Measurements from ENCODE around the gene MKRN2OS. TPM values are rescaled to one million over a fixed set of nuclear protein-coding genes. Genes with fewer than 3 reads are reported as not detected.
"Not testable (repeated sequence)": the region's sequence is repeated elsewhere in the genome, so short reads cannot be mapped to it uniquely, and the experiment has no call there.

Gene MKRN2OS
- total RNA-seq, 1 donor from 2014 or later, result not detected

- H3K4me1 Mint-ChIP-seq, result peaks cover 44% of the 10 kb centered on the region
- peaks cover 25% of the 10 kb centered on the region for H3K27me3 Mint-ChIP-seq
- peaks cover 3% of the 10 kb centered on the region for H3K36me3 Mint-ChIP-seq (ENCODE audit: low read depth)
- intact Hi-C loops (cut with micrococcal nuclease), result loop anchor here (1.0 to 2.0 kb wide), 4 partner anchors 73 to 710 kb away; partner anchors contain the start of genes RAF1, RPL32, TAMM41 and TSEN2
- peak within 1 kb of the TSS; percentile 98 for H3K4me3 Mint-ChIP-seq
- peak; percentile 96 for DNase-seq
- H3K9me3 Mint-ChIP-seq, result no peaks in the 10 kb centered on the region
- H3K27ac Mint-ChIP-seq, result peak within 1 kb of the TSS; percentile 91
These were observed 11.6 kb upstream of the MKRN2OS start, which contains the start of gene MKRN2 for GRCh38 chr3:12556690-12557472. Gene MKRN2, plus strand, starts transcription at chr3:12557087. Its CDS starts 64 bp downstream, at chr3:12557151.

DNA sequence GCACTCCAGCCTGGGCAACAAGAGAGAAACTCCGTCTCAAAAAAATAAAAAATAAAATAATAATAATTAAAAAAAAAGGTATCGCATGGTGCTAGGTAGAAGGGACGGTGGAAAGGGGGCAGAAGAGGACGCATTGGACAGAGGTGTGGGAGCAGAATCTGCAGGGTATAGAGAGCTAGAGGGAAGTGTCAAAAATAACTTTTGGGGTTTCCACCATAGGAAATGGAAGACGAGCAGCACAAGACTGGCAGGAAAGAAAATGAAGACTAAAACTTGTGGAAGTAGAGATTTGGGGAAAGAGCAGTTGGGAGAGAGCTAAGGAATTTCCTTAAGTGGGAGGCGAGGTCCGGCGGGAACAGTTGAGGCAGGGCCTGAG is 11.0 kb upstream of the MKRN2OS start:
- H3K36me3 Mint-ChIP-seq (ENCODE audit: low read depth), result peaks cover 3% of the 10 kb centered on the region

GRCh38 chr3:12553921-12554391 is 8.7 kb upstream of the MKRN2OS start:
- Mint-ChIP-seq H3K36me3 (ENCODE audit: low read depth) (peaks cover 3% of the 10 kb centered on the region), H3K4me3 (peak overlapping the region; percentile 84), H3K4me1 (peaks cover 27% of the 10 kb centered on the region), H3K27ac (no peak overlapping the region), H3K9me3 (no peaks in the 10 kb centered on the region), H3K27me3 (peaks cover 35% of the 10 kb centered on the region)
- intact Hi-C loops (cut with micrococcal nuclease), result no loop called here
- DNase-seq, result peak; percentile 66

More for the DNA sequence above, 11.0 kb upstream of the MKRN2OS start:
- no peak for DNase-seq
- Mint-ChIP-seq H3K4me3 (peak overlapping the region; percentile 98), H3K27ac (peak overlapping the region; percentile 91), H3K4me1 (peaks cover 42% of the 10 kb centered on the region), H3K9me3 (no peaks in the 10 kb centered on the region), H3K27me3 (peaks cover 25% of the 10 kb centered on the region)
- intact Hi-C loops (cut with micrococcal nuclease), result loop anchor here (2.0 kb wide), 2 partner anchors 284 to 710 kb away; partner anchors contain the start of genes RPL32 and TAMM41

- intact Hi-C loops (cut with micrococcal nuclease), result no loop called here
- H3K4me1 Mint-ChIP-seq, result peaks cover 4% of the 10 kb centered on the region
- DNase-seq, result no peak
- H3K9me3 Mint-ChIP-seq, result no peaks in the 10 kb centered on the region
- H3K27ac Mint-ChIP-seq, result no peak overlapping the region
- peaks cover 30% of the 10 kb centered on the region for H3K27me3 Mint-ChIP-seq
- H3K36me3 Mint-ChIP-seq (ENCODE audit: low read depth), result no peaks in the 10 kb centered on the region
- no peak overlapping the region for H3K4me3 Mint-ChIP-seq
These were observed 4.9 kb upstream of the MKRN2OS start for GRCh38 chr3:12549971-12550760.

DNA sequence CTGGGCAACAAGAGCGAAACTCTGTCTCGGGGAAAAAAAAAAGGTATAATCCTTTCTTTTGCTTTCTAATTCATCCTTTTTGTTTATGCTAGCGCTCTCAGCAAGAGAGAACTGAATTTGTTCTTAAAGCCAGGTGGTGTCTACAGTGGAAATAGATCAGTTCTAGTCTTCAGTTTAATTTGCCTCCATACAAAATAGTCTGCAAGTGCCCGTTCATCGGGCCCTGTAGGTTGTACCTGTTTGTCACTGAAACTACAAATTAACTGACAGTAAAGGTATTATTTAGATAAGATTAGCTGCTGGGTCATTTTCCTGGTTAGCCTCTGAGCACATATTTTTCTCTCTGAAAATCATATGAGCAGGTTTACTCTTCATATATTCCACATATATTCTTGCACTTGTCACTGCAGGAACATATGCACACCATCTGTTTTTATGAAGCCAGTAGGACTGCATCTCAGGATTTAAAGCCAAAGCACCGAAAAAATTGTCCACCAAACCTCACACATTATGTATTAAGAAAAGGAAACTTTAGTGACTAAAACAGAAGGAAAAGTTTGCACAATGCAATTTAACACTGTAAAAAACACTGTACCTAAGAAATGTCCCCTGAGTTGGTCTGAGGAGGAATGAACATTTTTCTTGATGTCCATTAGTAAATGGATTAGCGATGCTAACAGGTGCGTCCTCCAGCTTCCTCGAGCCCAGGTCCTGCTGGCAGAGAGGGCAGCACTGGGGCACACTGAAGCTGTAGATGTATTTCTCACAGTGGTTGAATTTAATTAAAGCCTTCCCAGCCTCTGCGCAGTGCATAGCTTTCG is 437 bp downstream of the MKRN2OS start:
- Mint-ChIP-seq H3K36me3 (ENCODE audit: low read depth) (peaks cover 2% of the 10 kb centered on the region), H3K4me3 (no peak overlapping the region), H3K4me1 (no peaks in the 10 kb centered on the region), H3K27ac (no peak overlapping the region), H3K27me3 (peaks cover 2% of the 10 kb centered on the region), H3K9me3 (no peaks in the 10 kb centered on the region)
- DNase-seq, result no peak
- intact Hi-C loops (cut with micrococcal nuclease), result no loop called here

- H3K9me3 Mint-ChIP-seq; H3K27me3 Mint-ChIP-seq; DNase-seq; H3K4me3 Mint-ChIP-seq; H3K4me1 Mint-ChIP-seq; H3K27ac Mint-ChIP-seq; H3K36me3 Mint-ChIP-seq (ENCODE audit: low read depth); intact Hi-C loops (cut with micrococcal nuclease): not testable (repeated sequence)
These were observed 1.8 kb downstream of the MKRN2OS start for GRCh38 chr3:12543497-12543896.

GRCh38 chr3:12541625-12542024 is 3.7 kb downstream of the MKRN2OS start:
- no peak for DNase-seq
- Mint-ChIP-seq H3K36me3 (ENCODE audit: low read depth) (peaks cover 2% of the 10 kb centered on the region), H3K27ac (no peak overlapping the region), H3K4me1 (no peaks in the 10 kb centered on the region), H3K27me3 (no peaks in the 10 kb centered on the region), H3K9me3 (no peaks in the 10 kb centered on the region), H3K4me3 (no peak overlapping the region)
- intact Hi-C loops (cut with micrococcal nuclease), result no loop called here

DNA sequence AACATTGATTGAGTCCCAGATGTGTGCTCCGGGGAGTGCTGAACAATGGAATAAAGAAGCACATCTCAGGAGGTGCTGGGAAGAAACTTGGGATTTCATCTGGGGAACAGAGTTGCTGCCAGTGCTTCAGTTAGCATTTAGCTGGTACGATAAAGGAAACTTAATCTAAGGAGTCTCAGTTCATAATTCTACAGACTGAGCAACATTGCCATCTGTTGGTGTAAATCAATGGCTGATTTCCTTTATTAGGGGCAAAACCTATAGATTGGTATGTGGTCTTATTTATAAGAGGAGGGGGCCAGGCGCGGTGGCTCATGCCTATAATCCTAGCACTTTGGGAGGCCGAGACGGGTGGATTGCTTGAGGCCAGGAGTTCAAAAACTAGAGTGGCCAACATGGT is 8.9 kb downstream of the MKRN2OS start:
- intact Hi-C loops (cut with micrococcal nuclease), result no loop called here
- H3K4me1 Mint-ChIP-seq, result peaks cover 4% of the 10 kb centered on the region
- H3K4me3 Mint-ChIP-seq, result no peak overlapping the region
- DNase-seq, result no peak
- no peaks in the 10 kb centered on the region for H3K27me3 Mint-ChIP-seq
- no peaks in the 10 kb centered on the region for H3K9me3 Mint-ChIP-seq
- no peak overlapping the region for H3K27ac Mint-ChIP-seq
- peaks cover 13% of the 10 kb centered on the region for H3K36me3 Mint-ChIP-seq (ENCODE audit: low read depth)

GRCh38 chr3:12532182-12532581 is 13.1 kb downstream of the MKRN2OS start:
- Mint-ChIP-seq H3K27me3 (no peaks in the 10 kb centered on the region), H3K36me3 (ENCODE audit: low read depth) (peaks cover 30% of the 10 kb centered on the region), H3K4me3 (no peak overlapping the region), H3K9me3 (no peaks in the 10 kb centered on the region), H3K4me1 (peaks cover 4% of the 10 kb centered on the region), H3K27ac (peak overlapping the region; percentile 61)
- DNase-seq, result no peak
- intact Hi-C loops (cut with micrococcal nuclease), result no loop called here

- H3K4me1 Mint-ChIP-seq, result peaks cover 4% of the 10 kb centered on the region
- no peak overlapping the region for H3K4me3 Mint-ChIP-seq
- intact Hi-C loops (cut with micrococcal nuclease), result no loop called here
- no peaks in the 10 kb centered on the region for H3K9me3 Mint-ChIP-seq
- DNase-seq, result no peak
- no peak overlapping the region for H3K27ac Mint-ChIP-seq
- H3K27me3 Mint-ChIP-seq, result no peaks in the 10 kb centered on the region
- H3K36me3 Mint-ChIP-seq (ENCODE audit: low read depth), result peaks cover 41% of the 10 kb centered on the region
These were observed 17.5 kb downstream of the MKRN2OS start for GRCh38 chr3:12527757-12528143.

DNA sequence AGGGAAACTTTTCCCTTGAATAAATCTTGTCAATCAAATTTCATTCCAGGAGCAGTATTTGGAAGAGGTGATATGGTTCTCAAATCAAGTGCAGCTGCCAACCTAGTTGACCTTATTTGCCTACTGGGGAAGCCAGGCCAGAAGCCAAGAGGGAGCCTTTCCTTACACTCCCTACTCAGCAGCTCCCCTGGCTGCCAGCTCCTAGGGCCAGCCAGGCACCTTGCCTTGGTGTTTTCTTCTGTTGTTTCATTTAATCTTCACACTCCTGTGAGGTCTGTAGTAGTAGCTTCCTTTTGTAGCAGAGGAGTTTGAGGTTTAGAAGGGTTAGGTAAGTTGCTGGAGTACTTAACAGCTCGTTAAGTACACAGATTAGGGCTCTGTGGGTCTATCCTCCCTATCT is 22.6 kb downstream of the MKRN2OS start:
- Mint-ChIP-seq H3K9me3 (no peaks in the 10 kb centered on the region), H3K27ac (no peak overlapping the region), H3K4me3 (no peak overlapping the region), H3K36me3 (ENCODE audit: low read depth) (peaks cover 28% of the 10 kb centered on the region), H3K4me1 (no peaks in the 10 kb centered on the region), H3K27me3 (no peaks in the 10 kb centered on the region)
- intact Hi-C loops (cut with micrococcal nuclease), result no loop called here
- no peak for DNase-seq

DNA sequence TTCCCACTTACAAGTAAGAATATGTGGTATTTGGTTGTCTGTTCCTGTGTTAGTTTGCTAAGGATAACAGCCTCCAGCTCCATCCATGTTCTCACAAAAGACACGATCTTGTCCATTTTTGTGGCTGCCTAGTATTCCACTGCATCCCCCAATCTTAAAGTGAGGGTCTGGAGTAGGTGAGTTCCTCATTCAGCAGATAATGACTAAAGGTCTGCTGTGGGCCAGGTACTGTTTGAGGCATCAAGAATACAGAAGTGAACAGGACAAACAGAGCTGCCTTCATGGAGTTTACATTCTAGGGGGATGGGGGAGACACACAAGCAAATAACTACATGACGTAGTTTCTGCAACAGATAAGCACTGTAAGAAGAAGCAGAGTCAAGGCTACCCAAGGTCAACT is 24.3 kb downstream of the MKRN2OS start:
- Mint-ChIP-seq H3K27me3 (no peaks in the 10 kb centered on the region), H3K36me3 (ENCODE audit: low read depth) (peaks cover 25% of the 10 kb centered on the region), H3K4me3 (no peak overlapping the region), H3K27ac (no peak overlapping the region), H3K9me3 (no peaks in the 10 kb centered on the region), H3K4me1 (no peaks in the 10 kb centered on the region)
- DNase-seq, result no peak
- intact Hi-C loops (cut with micrococcal nuclease), result no loop called here

DNA sequence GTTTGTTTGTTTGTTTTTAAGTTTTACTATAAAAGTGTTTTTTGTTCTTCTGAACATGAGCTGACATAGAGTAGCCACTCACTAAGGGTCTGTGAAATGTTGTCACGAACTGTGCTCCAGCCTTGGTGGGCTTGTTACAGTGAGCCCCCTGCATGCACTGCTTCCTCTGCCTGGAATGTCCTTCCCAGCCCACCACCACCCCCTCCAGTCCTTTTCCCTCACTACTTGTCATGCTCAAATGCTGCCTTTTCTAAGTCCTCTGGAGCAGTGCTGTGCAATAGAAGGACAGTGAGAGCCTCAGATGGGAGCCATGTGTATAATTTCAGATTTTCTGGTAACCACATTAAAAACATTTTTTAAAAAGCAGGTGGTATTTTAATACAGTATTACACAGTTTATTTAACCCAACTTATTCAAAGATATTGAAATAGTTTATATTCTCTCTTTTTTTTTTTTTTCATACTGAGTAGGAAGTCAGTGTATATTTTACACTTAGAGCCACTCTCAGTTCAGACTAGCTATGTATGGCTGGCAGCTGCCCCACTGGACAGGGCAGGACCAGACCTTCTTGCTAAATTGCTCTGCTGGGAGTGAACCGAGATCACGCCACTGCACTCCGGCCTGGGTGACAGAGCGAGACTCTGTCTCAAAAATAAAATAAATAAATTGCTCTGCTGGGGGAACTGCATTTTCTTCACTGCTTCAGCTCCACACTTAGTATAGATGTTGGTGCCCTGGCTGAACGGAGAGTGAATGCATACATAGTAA is 26.9 kb downstream of the MKRN2OS start:
- Mint-ChIP-seq H3K9me3 (no peaks in the 10 kb centered on the region), H3K36me3 (ENCODE audit: low read depth) (peaks cover 28% of the 10 kb centered on the region), H3K27ac (no peak overlapping the region), H3K4me1 (no peaks in the 10 kb centered on the region), H3K27me3 (no peaks in the 10 kb centered on the region), H3K4me3 (no peak overlapping the region)
- intact Hi-C loops (cut with micrococcal nuclease), result no loop called here
- DNase-seq, result no peak
